Mesenchymal stem cell (in vitro differentiated cells and primary cell): ENCODE measurements around the gene PNN.

ENCODE experiments used
- DNase-seq: peaks from one replicate; pipeline ENCODE4 v3.0.0-alpha.2; 2013
- H2AFZ ChIP-seq: one replicate; pipeline ENCODE4 v1.6.1; 2013; ENCODE audit warnings: low read depth, mild to moderate bottlenecking, control low read depth, inconsistent platforms, low read length, moderate library complexity
- H2AK5ac ChIP-seq: 2 replicates; pipeline ENCODE4 v1.6.1; 2013; ENCODE audit warnings: low read length, moderate library complexity, mild to moderate bottlenecking, inconsistent platforms; ENCODE audit not compliant: severe bottlenecking
- H2BK120ac ChIP-seq: one replicate; pipeline ENCODE4 v1.6.1; 2013; ENCODE audit warnings: low read depth, mild to moderate bottlenecking, inconsistent platforms, low read length, moderate library complexity
- H2BK12ac ChIP-seq, 2 experiments: one replicate each; pipeline ENCODE4 v1.6.1; 2013; ENCODE audit warnings: inconsistent platforms in 2 of 2, low read length in 2 of 2, mild to moderate bottlenecking in 2 of 2, moderate library complexity in 2 of 2, control low read depth in 1 of 2
- H2BK15ac ChIP-seq: one replicate; pipeline ENCODE4 v1.6.1; 2013; ENCODE audit warnings: mild to moderate bottlenecking, low read depth, inconsistent platforms; ENCODE audit not compliant: poor library complexity, severe bottlenecking
- H2BK5ac ChIP-seq: 2 replicates; pipeline ENCODE4 v1.6.1; 2013; ENCODE audit warnings: low read depth, mild to moderate bottlenecking, low read length, control low read depth, inconsistent platforms; ENCODE audit not compliant: poor library complexity, severe bottlenecking
- H3K14ac ChIP-seq, 2 experiments: one replicate each; pipeline ENCODE4 v1.6.1; 2013; ENCODE audit warnings: inconsistent platforms in 2 of 2, low read length in 2 of 2, control low read depth in 1 of 2, mild to moderate bottlenecking in 1 of 2, moderate library complexity in 1 of 2
- H3K18ac ChIP-seq, 2 experiments: one replicate each; pipeline ENCODE4 v1.6.1; 2013; ENCODE audit warnings: inconsistent platforms in 2 of 2, low read length in 2 of 2, control low read depth in 1 of 2, low read depth in 1 of 2, mild to moderate bottlenecking in 1 of 2
- H3K23ac ChIP-seq, 2 experiments: one replicate each; pipeline ENCODE4 v1.6.1; 2013; ENCODE audit warnings: inconsistent platforms in 2 of 2, low read length in 2 of 2, mild to moderate bottlenecking in 2 of 2, moderate library complexity in 2 of 2, control low read depth in 1 of 2
- H3K27ac ChIP-seq: 2 replicates; pipeline ENCODE4 v1.5.1; 2013; ENCODE audit warnings: mild to moderate bottlenecking, moderate library complexity, low read length, control low read depth, inconsistent platforms; ENCODE audit not compliant: poor library complexity, severe bottlenecking
- H3K27me3 ChIP-seq, 2 experiments: 2 replicates each; pipeline versions ENCODE4 v1.6.1 to v1.7.0; 2013; ENCODE audit warnings: low read length in 2 of 2, mild to moderate bottlenecking in 2 of 2, moderate library complexity in 2 of 2, control low read depth in 1 of 2, inconsistent platforms in 1 of 2; ENCODE audit not compliant: control insufficient read depth in 1 of 2, insufficient read depth in 1 of 2
- H3K36me3 ChIP-seq, 2 experiments: 2 replicates each; pipeline versions ENCODE4 v1.6.1 to v1.7.0; 2013; ENCODE audit warnings: low read length in 2 of 2, control low read depth in 1 of 2, inconsistent platforms in 1 of 2, low read depth in 1 of 2, mild to moderate bottlenecking in 1 of 2; ENCODE audit not compliant: insufficient read depth in 2 of 2, control insufficient read depth in 1 of 2
- H3K4ac ChIP-seq, 2 experiments: one replicate each; pipeline ENCODE4 v1.6.1; 2013; ENCODE audit warnings: inconsistent platforms in 2 of 2, low read length in 2 of 2, mild to moderate bottlenecking in 2 of 2, moderate library complexity in 2 of 2, control low read depth in 1 of 2, low read depth in 1 of 2
- H3K4me1 ChIP-seq: 2 replicates; pipeline ENCODE4 v1.6.1; 2013; ENCODE audit warnings: low read depth, low read length, control low read depth; ENCODE audit not compliant: control insufficient read depth, insufficient read depth
- H3K4me2 ChIP-seq: 2 replicates; pipeline ENCODE4 v1.6.1; 2013; ENCODE audit warnings: low read length, mild to moderate bottlenecking, inconsistent platforms; ENCODE audit not compliant: poor library complexity, severe bottlenecking
- H3K4me3 ChIP-seq, 2 experiments: 2 replicates each; pipeline versions ENCODE4 v1.5.1 to v1.7.0; 2013; ENCODE audit warnings: low read length in 2 of 2, mild to moderate bottlenecking in 2 of 2, control low read depth in 1 of 2, low read depth in 1 of 2; ENCODE audit not compliant: insufficient read depth in 1 of 2
- H3K79me1 ChIP-seq: replicated peaks from 2 replicates; pipeline ENCODE4 v1.6.1; 2013; ENCODE audit warnings: mild to moderate bottlenecking, control low read depth, low read length, inconsistent platforms; ENCODE audit not compliant: poor library complexity, severe bottlenecking
- H3K9ac ChIP-seq: 2 replicates; pipeline ENCODE4 v1.7.0; 2013; ENCODE audit warnings: mild to moderate bottlenecking, low read length, moderate library complexity
- H3K9me3 ChIP-seq: 2 replicates; pipeline ENCODE4 v1.7.0; 2013; ENCODE audit warnings: mild to moderate bottlenecking, low read length; ENCODE audit not compliant: control insufficient read depth
- H4K8ac ChIP-seq: one replicate; pipeline ENCODE4 v1.6.1; 2013; ENCODE audit warnings: inconsistent platforms, mild to moderate bottlenecking, low read length, moderate library complexity
- H4K91ac ChIP-seq: one replicate; pipeline ENCODE4 v1.6.1; 2013; ENCODE audit warnings: mild to moderate bottlenecking, low read length, inconsistent platforms
- WGBS: methylation state at CpG from one replicate; pipeline ENCODE4 v1.1.7; 2013; ENCODE audit warnings: mixed read lengths; 5-methylcytosine and 5-hydroxymethylcytosine counted together

The PNN gene

DNA sequence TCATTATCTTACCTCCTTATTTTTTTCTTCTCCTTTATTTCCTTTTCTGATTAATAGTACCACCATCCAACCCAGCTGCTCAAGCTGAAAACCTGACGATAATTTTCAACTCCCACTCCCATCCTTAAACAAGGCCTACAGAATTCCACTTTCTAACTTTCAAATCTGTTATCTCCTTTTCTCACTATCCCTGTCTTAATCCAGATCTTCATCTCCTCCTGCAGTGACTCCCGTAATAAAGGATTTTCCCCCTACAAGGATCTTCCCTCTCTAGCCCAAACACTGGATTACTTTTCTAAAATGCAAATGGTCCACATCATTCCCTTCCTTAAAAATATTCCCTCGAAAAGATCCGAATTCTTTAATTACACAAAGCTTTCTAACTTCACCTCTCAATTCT, 6.5 kb upstream of the PNN start:
- H2AK5ac ChIP-seq: no peak overlapping the region
- no peak overlapping the region for H2AFZ ChIP-seq
- H3K9me3 ChIP-seq: no peaks in the 10 kb centered on the region
- peaks cover 9% of the 10 kb centered on the region for H3K79me1 ChIP-seq
- no peak overlapping the region for H2BK120ac ChIP-seq
- no peaks in the 10 kb centered on the region for H3K27me3 ChIP-seq
- H3K4me2 ChIP-seq: peak overlapping the region; percentile 82
- no peak overlapping the region for H3K4ac ChIP-seq
- no peaks in the 10 kb centered on the region for H3K4me1 ChIP-seq
- no peak overlapping the region for H3K14ac ChIP-seq
- H4K91ac ChIP-seq: no peak overlapping the region
- H3K23ac ChIP-seq: no peak overlapping the region
- 90% methylated on average over 4 of the region's 4 CpGs for WGBS
- peak overlapping the region; percentile 98 for H3K9ac ChIP-seq
- peaks cover 2 to 23% of the 10 kb centered on the region in 2 experiments for H3K36me3 ChIP-seq
- no peak overlapping the region for H2BK12ac ChIP-seq
- DNase-seq: no peak
- no peak overlapping the region for H3K18ac ChIP-seq
- no peak overlapping the region for H3K27ac ChIP-seq
- no peak overlapping the region for H2BK5ac ChIP-seq
- H4K8ac ChIP-seq: no peak overlapping the region
- no peak overlapping the region for H2BK15ac ChIP-seq
- peak overlapping the region in 1 of 2 experiments; percentile 100 for H3K4me3 ChIP-seq

DNA sequence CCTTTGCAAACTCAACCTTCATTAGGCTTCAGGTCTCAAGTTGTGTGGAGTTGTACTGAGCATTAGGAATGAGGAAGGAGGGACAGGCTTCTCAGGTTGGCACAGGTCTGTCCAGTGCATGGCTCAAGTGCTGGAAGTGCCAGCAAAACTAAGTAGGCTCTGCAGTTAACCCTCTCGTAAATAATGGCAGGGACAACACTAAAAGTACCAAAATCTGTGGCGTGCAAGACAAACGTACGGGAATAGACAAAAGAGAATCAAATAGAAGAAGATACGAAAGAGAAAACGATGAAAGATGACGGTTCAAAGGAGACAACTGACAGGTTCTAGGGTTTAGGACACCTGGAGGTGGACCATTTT, 5.5 kb upstream of the PNN start:
- Histone ChIP-seq H3K36me3 (peaks cover 0 to 16% of the 10 kb centered on the region in 2 experiments), H3K14ac (peak overlapping the region in 1 of 2 experiments; percentile 98), H2AK5ac (peak overlapping the region; percentile 55), H3K27me3 (no peaks in the 10 kb centered on the region), H2BK12ac (peak overlapping the region; percentile 44 to 61), H2AFZ (peak overlapping the region; percentile 76), H4K91ac (peak overlapping the region; percentile 64), H2BK120ac (no peak overlapping the region), H4K8ac (peak overlapping the region; percentile 66), H3K9ac (peak overlapping the region; percentile 98), H2BK15ac (no peak overlapping the region), H3K27ac (peak overlapping the region; percentile 98), H3K9me3 (no peaks in the 10 kb centered on the region), H3K18ac (peak overlapping the region; percentile 90 to 96), H3K4me1 (no peaks in the 10 kb centered on the region), H3K4me2 (peak overlapping the region; percentile 82), H3K4me3 (peak overlapping the region; percentile 89 to 100), H2BK5ac (peak overlapping the region; percentile 84), H3K23ac (no peak overlapping the region), H3K4ac (peak overlapping the region in 1 of 2 experiments; percentile 90), H3K79me1 (peaks cover 5% of the 10 kb centered on the region)
- WGBS: 6% methylated on average over 7 of the region's 7 CpGs
- no peak for DNase-seq

DNA sequence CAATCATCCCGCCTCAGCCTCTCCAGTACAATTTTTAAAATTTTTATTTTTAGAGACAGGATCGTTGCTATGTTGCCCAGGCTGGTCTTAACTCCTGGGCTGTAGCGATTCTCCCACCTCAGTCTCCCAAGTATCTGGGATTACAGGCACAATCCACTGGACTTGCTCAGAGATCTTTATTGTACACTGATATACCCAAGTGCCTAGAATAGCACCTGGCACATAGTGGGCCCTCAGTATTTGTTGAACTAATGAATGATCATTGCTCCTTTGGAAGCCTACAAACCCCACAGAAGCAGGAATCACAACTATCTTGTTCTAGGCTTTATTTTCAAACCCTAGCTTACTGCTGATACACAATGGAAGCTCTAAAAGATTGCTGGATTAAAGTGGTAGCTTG, 1.9 kb upstream of the PNN start:
- H2BK12ac ChIP-seq: no peak overlapping the region
- peaks cover 7 to 21% of the 10 kb centered on the region in 2 experiments for H3K36me3 ChIP-seq
- no peak overlapping the region for H2BK5ac ChIP-seq
- 96% methylated on average over 3 of the region's 3 CpGs for WGBS
- no peak overlapping the region for H3K14ac ChIP-seq
- H2AFZ ChIP-seq: no peak overlapping the region
- no peak overlapping the region for H3K4ac ChIP-seq
- H2BK120ac ChIP-seq: no peak overlapping the region
- H3K18ac ChIP-seq: no peak overlapping the region
- DNase-seq: no peak
- H3K79me1 ChIP-seq: peaks cover 2% of the 10 kb centered on the region
- no peak overlapping the region for H3K4me2 ChIP-seq
- peaks cover 4% of the 10 kb centered on the region for H3K4me1 ChIP-seq
- no peak overlapping the region for H2BK15ac ChIP-seq
- no peak overlapping the region for H3K23ac ChIP-seq
- H4K8ac ChIP-seq: no peak overlapping the region
- no peak overlapping the region for H4K91ac ChIP-seq
- H3K9ac ChIP-seq: no peak overlapping the region
- no peak overlapping the region for H2AK5ac ChIP-seq
- H3K27me3 ChIP-seq: no peaks in the 10 kb centered on the region
- no peaks in the 10 kb centered on the region for H3K9me3 ChIP-seq
- no peak overlapping the region for H3K4me3 ChIP-seq
- H3K27ac ChIP-seq: no peak overlapping the region

DNA sequence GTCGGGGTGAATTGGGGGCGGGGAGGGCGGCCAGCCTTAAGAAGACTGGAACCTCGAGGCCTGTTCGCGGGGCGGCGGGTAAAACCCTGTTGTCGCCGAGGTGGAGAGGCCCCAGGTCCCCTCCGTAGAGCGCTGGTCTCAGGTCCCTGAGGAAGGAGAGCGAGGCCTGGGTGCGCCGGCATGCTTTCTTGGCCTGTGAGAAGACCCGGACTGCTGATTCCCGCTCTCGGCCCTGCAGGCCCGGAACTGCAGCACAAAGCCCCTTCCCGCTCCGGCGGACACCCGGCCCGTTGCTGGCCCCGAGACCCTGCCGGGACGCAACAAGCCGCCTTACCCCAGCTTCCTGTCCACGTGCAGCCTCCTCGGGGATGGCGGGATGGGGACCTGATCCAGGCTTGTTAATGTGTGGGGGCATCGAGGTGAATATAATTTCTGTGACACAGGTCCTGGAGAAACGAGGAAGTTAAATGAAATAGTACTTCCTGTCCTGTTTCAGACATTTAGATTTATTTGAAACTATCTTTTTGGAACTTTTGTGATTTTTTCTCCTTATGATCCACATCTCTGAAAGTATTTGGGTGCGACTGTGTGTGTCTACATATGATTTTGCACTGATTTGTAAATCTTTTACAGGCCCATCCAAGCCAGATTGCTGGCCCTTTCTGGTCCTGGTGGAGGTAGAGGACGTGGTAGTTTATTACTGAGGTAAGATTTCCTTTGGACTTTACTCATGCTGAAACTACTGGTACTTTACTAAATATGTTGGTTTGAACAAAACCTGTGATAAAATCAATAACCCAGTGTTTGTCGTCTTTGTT, 600 bp downstream of the PNN start:
- peaks cover 8% of the 10 kb centered on the region for H3K79me1 ChIP-seq
- peak overlapping the region; percentile 52 to 88 for H3K4ac ChIP-seq
- H2AFZ ChIP-seq: no peak overlapping the region
- peak overlapping the region; percentile 85 to 93 for H3K4me3 ChIP-seq
- no peaks in the 10 kb centered on the region for H3K27me3 ChIP-seq
- peak overlapping the region; percentile 87 for H3K27ac ChIP-seq
- DNase-seq: no peak
- H3K4me2 ChIP-seq: peak overlapping the region; percentile 67
- H2BK12ac ChIP-seq: no peak overlapping the region
- H2BK5ac ChIP-seq: peak overlapping the region; percentile 21
- H3K18ac ChIP-seq: peak overlapping the region; percentile 59 to 76
- peak overlapping the region; percentile 98 for H3K9ac ChIP-seq
- peaks cover 15 to 45% of the 10 kb centered on the region in 2 experiments for H3K36me3 ChIP-seq
- H4K8ac ChIP-seq: peak overlapping the region; percentile 91
- H2BK15ac ChIP-seq: no peak overlapping the region
- H4K91ac ChIP-seq: peak overlapping the region; percentile 2
- no peak overlapping the region for H2BK120ac ChIP-seq
- H3K14ac ChIP-seq: peak overlapping the region in 1 of 2 experiments; percentile 82
- H3K23ac ChIP-seq: peak overlapping the region in 1 of 2 experiments; percentile 86
- peak overlapping the region; percentile 53 for H2AK5ac ChIP-seq
- H3K9me3 ChIP-seq: no peaks in the 10 kb centered on the region
- under 1% methylated on average over 34 of the region's 36 CpGs for WGBS
- peaks cover 5% of the 10 kb centered on the region for H3K4me1 ChIP-seq
